ENCODE results near the gene ARHGAP45. TPM values are rescaled to one million over a fixed set of nuclear protein-coding genes. Genes with fewer than 3 reads are reported as not detected.

Gene ARHGAP45
- total and polyA plus RNA-seq, 2 of the 8 experiments (the other 6 are each of a cell fraction or from before 2014, with no cell fraction given) = 31.4 to 41.8 TPM

GRCh38 chr19:1038978-1039645, 27.9 kb upstream of the ARHGAP45 start:
- H4K20me1 ChIP-seq (replicated peaks in 1 of 2; ENCODE audit: control insufficient read depth in 1 of 2, insufficient read depth in 2 of 2, low read length in 2 of 2) = peaks cover 0 to 12% of the 10 kb centered on the region in 2 experiments
- peaks cover 11 to 19% (median 17%) of the 10 kb centered on the region in 4 experiments for H3K36me3 ChIP-seq (ENCODE audit: control insufficient read depth in 2 of 4, insufficient read depth in 4 of 4, low read length in 3 of 4)
- H3K4me3 ChIP-seq (ENCODE audit: extremely low read depth in 1 of 4, insufficient read depth in 2 of 4, low read depth in 3 of 4, low read length in 4 of 4) = peak overlapping the region; percentile 11 to 65 (median 35); a peak in 6 of 8 replicates
- no peak overlapping the region for H2AK5ac ChIP-seq (ENCODE audit: low read depth, low read length)
- no peak overlapping the region for H3K4ac ChIP-seq (replicated peaks; ENCODE audit: insufficient read length, low read depth, low read length)
- H4K91ac ChIP-seq (replicated peaks; ENCODE audit: insufficient read length, low read length) = no peak overlapping the region
- no peak overlapping the region for H2BK120ac ChIP-seq (replicated peaks; ENCODE audit: low read depth, low read length)
- H3K4me2 ChIP-seq (ENCODE audit: insufficient read depth in 1 of 2, low read depth in 2 of 2, low read length in 2 of 2) = peak overlapping the region; percentile 64 to 90
- H3K23ac ChIP-seq (ENCODE audit: insufficient read length) = no peak overlapping the region
- no peak overlapping the region for H3K56ac ChIP-seq (replicated peaks; ENCODE audit: insufficient read length, low read depth, low read length)
- no peak overlapping the region for H3K14ac ChIP-seq (ENCODE audit: insufficient read length)
- H2AFZ ChIP-seq (ENCODE audit: low read length) = no peak overlapping the region
- no peaks in the 10 kb centered on the region for H3K9me3 ChIP-seq (ENCODE audit: insufficient read depth in 2 of 2, low read depth in 1 of 2, low read length in 1 of 2)
- H3K79me1 ChIP-seq (ENCODE audit: low read depth, low read length) = no peaks in the 10 kb centered on the region
- no peak overlapping the region; a peak in 1 of 7 replicates for H3K9ac ChIP-seq (replicated peaks in 1 of 4; ENCODE audit: extremely low read depth in 1 of 4, low read depth in 3 of 4, low read length in 3 of 4)
- H3K27ac ChIP-seq (ENCODE audit: low read depth, low read length) = 0 out of 2 replicates have a peak overlapping the region, but pooled peaks have one; percentile 9
- ChIA-PET CTCF (ENCODE audit: partially characterized antibody) (interaction anchor here (0.8 to 4.8 kb wide), 10 partner anchors 9 to 223 kb away, joined by 3 to 27 read pairs (median 4); partner anchors contain the start of gene ARHGAP45), POLR2A (ENCODE audit: partially characterized antibody) (interaction anchor here (0.8 to 16.4 kb wide), 23 partner anchors 9 to 401 kb away, joined by 3 to 509 read pairs (median 6); partner anchors contain the start of genes ARHGAP45, CIRBP, CNN2 and GPX4)
- H3K79me2 ChIP-seq (ENCODE audit: control insufficient read depth in 1 of 2, insufficient read depth in 2 of 2, low read length in 2 of 2) = no peaks in the 10 kb centered on the region
- H3K23me2 ChIP-seq (ENCODE audit: low read depth, low read length) = peaks cover 10% of the 10 kb centered on the region
- DNase-seq (ENCODE audit: low read depth in 1 of 2, low spot score in 2 of 2) (peak in 1 of 2 experiments; percentile 63), FAIRE-seq (no peak)
- no peak overlapping the region for H4K8ac ChIP-seq (ENCODE audit: extremely low read depth, insufficient read depth, low read length)
- H3K18ac ChIP-seq (ENCODE audit: extremely low read depth, low read length) = no peak overlapping the region
- H4K5ac ChIP-seq (ENCODE audit: insufficient read length, low read depth, low read length) = no peak overlapping the region
- H3K4me1 ChIP-seq (replicated peaks in 1 of 4; ENCODE audit: control insufficient read depth in 3 of 4, insufficient read depth in 4 of 4, low read length in 3 of 4) = peaks cover 0 to 10% (median 9%) of the 10 kb centered on the region in 4 experiments; a peak in 6 of 7 replicates
- no peak overlapping the region for H2BK12ac ChIP-seq (ENCODE audit: low read depth, low read length)
- H2BK5ac ChIP-seq (ENCODE audit: low read depth, low read length) = peak overlapping the region; percentile 60; the same call in 1 of the 2 replicates
- WGBS, 2 experiments (ENCODE audit: extremely low coverage in 1 of 2, insufficient coverage in 1 of 2, insufficient read length in 1 of 2, insufficient replicate concordance in 2 of 2, low coverage in 1 of 2, low lambda C conversion rate in 2 of 2, missing lambda C conversion rate in 1 of 2) = 77% methylated on average over 22 of the region's 22 CpGs; no CpG with 5 or more reads in 1 of the 2 experiments
- H2BK20ac ChIP-seq (ENCODE audit: low read length) = no peak overlapping the region
- H2BK15ac ChIP-seq (ENCODE audit: low read length) = no peak overlapping the region
- H3K27me3 ChIP-seq (replicated peaks in 1 of 4; ENCODE audit: control insufficient read depth in 3 of 4, extremely low read depth in 1 of 4, insufficient read depth in 3 of 4, low read length in 3 of 4) = no peaks in the 10 kb centered on the region
- TF ChIP-seq POLR2AphosphoS5 (IDR thresholded peaks at IDR 0.05; ENCODE audit: low read depth, low read length) (peak; percentile 81), CTBP2 (IDR thresholded peaks at IDR 0.05; ENCODE audit: borderline replicate concordance, insufficient read depth, insufficient read length, low read length) (no peak), ASH2L (IDR thresholded peaks at IDR 0.05; ENCODE audit: low read length) (peak; percentile 24), KDM1A (IDR thresholded peaks at IDR 0.05; ENCODE audit: borderline replicate concordance, low read length) (0 out of 2 replicates have a peak, but pooled peaks have one; percentile 13), POLR2A (IDR thresholded peaks at IDR 0.05; ENCODE audit: control extremely low read depth in 1 of 2, low read depth in 2 of 2, low read length in 2 of 2) (peak in 1 of 2 experiments; percentile 71; a peak in 2 of 3 replicates), TCF12 (IDR thresholded peaks at IDR 0.05; ENCODE audit: low read depth, low read length) (no peak)
